Pancreas (tissue), 10 donors: ENCODE results near the gene ARHGAP23. TPM values are rescaled to one million over a fixed set of nuclear protein-coding genes. Genes with fewer than 3 reads are reported as not detected.

Source experiments
- ATAC-seq, 4 donors: fragments of 200-7000 bp; cut with Tn5 transposase; one replicate each; pipeline versions ENCODE4 v1.8.0 to v1.9.1; 2020; ENCODE audit warnings: mild to moderate bottlenecking in 4 of 4, moderate library complexity in 4 of 4
- DNase-seq, 6 donors: peaks; one replicate each; pipeline ENCODE4 v3.0.0-alpha.2; 2020
- FAIRE-seq: peaks from 2 replicates; lab custom pipeline; 2012; peaks lifted over from hg19 to GRCh38; lab: Jason Lieb, UNC
- H3K27ac ChIP-seq, 4 donors: fragments of 200-600 bp; sonication (generic); 1 replicate in 3 of 4; 2 replicates in 1 of 4; pipeline versions ENCODE4 v1.5.0 to v1.8.0; 2020
- H3K27me3 ChIP-seq, 4 donors: fragments of 200-600 bp; one replicate each; pipeline ENCODE4 v1.8.0; 2021
- H3K36me3 ChIP-seq, 3 donors: fragments of 200-600 bp; sonication (generic) in 1 of 3; one replicate each; pipeline versions ENCODE4 v1.5.0 to v1.8.0; 2020 to 2021
- H3K4me1 ChIP-seq, 3 donors: fragments of 200-600 bp; one replicate each; pipeline ENCODE4 v1.8.0; 2021
- H3K4me3 ChIP-seq, 4 donors: fragments of 200-600 bp; sonication (generic) in 2 of 4; one replicate each; pipeline versions ENCODE4 v1.5.0 to v1.8.0; 2020 to 2021
- H3K9me3 ChIP-seq, 4 donors: fragments of 200-600 bp; one replicate each; pipeline ENCODE4 v1.8.0; 2021
- WGBS, 2 donors: extraction: QIAGEN DNeasy Blood & Tissue Kit; methylation state at CpG; one replicate each; pipeline ENCODE4 v1.1.7; 2013; 5-methylcytosine and 5-hydroxymethylcytosine counted together
- intact Hi-C, 3 donors: fragments of 100-400 bp; cut with DNase I; formaldehyde crosslinking; loops; one replicate each; pipeline versions ENCODE4 v1.11.1 to v1.14.2; 2022
- polyA plus RNA-seq, 2 donors: library from polyadenylated mRNA; stranded (reverse); fragments of 200-250 nt; gene quantifications; one replicate each; pipeline ENCODE4 v1.2.3, GENCODE V29; 2013
- total RNA-seq, 6 donors: library from RNA; stranded (reverse); fragmentation: NEBNext Ultra II Directional in 4 of 6; extraction: Animal tissue kit (Norgen Biotek cat#: 25700) in 4 of 6; gene quantifications; one replicate each; pipeline versions ENCODE4 v1.2.1 to v1.2.4, GENCODE V29; 2021 to 2023
- TF ChIP-seq, protein P1 (sequence below), 4 donors: fragments of 200-600 bp; sonication (generic) in 3 of 4; IDR thresholded peaks; one replicate each; pipeline versions ENCODE4 v1.5.0 to v1.8.0; 2021; ENCODE audit warnings: antibody characterized with exemption in 4 of 4
- donor health status: healthy with polysubstance abuse.
- donor health status: DM: no; HTN: no; CAD: no; lungs with moderate emphysema.
- donor health status: DM: no; HTN: no; CAD: no.
- donor health status: control.
- donor health status: control.
- donor health status: Bipolar disorder and iron deficiency.
- donor health status: DM: yes; HTN: yes; CAD: no.
- donor health status: DM: no; HTN: no; CAD: no.
- donor health status: DM: no; HTN: no; CAD: no.
- donor health status: DM: yes; HTN: yes; CAD: no.

The ARHGAP23 gene
- total and polyA plus RNA-seq, 8 donors: 2.5 to 7.1 (median 3.9) TPM

DNA sequence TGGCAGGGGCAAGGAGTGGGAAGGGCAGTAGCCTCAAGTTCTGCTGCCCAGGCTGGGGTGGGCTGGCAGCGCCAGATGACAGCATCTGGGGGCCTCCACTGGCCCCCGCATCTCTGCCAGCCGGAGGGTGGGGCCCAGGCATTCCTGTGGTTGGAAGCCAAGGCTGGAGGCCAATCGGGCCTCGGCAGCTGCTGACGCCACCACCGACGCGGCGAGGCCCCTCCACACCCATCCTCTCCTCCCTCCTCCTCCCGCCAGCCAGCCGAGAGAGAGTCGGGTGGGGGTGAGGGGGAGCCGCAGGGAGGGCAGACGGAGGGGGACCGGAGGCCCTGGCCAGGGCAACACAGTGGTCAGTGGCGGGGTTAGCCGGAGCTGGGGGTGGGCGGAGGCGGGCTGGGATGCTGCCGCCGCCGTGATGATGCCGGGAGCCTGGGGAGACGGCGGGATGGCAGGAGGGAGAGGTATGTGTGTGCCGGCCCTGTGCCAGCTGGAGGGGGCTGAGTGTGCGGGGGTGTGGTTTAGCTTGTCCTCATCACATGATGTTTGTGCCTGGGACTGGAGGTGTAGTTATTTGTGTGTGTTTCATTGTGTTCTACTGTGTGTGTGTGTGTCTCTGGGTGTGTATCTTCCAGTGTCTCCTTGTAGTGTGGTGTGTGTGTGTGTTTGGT, 36.6 kb downstream of the ARHGAP23 start:
- no peaks in the 10 kb centered on the region for H3K36me3 ChIP-seq
- DNase-seq (peak in 3 of 6 donors; percentile 24 to 55 (median 37)), FAIRE-seq (no peak), ATAC-seq (peak; percentile 64 to 82 (median 78))
- no peaks in the 10 kb centered on the region for H3K4me1 ChIP-seq
- WGBS, 2 donors: 45 to 59% methylated on average over 25 to 28 of the region's 28 CpGs
- intact Hi-C loops: no loop called here
- H3K9me3 ChIP-seq: no peaks in the 10 kb centered on the region
- H3K27ac ChIP-seq: peak overlapping the region in 3 of 4 donors; percentile 22 to 42 (median 39)
- TF ChIP-seq, protein P1, sequence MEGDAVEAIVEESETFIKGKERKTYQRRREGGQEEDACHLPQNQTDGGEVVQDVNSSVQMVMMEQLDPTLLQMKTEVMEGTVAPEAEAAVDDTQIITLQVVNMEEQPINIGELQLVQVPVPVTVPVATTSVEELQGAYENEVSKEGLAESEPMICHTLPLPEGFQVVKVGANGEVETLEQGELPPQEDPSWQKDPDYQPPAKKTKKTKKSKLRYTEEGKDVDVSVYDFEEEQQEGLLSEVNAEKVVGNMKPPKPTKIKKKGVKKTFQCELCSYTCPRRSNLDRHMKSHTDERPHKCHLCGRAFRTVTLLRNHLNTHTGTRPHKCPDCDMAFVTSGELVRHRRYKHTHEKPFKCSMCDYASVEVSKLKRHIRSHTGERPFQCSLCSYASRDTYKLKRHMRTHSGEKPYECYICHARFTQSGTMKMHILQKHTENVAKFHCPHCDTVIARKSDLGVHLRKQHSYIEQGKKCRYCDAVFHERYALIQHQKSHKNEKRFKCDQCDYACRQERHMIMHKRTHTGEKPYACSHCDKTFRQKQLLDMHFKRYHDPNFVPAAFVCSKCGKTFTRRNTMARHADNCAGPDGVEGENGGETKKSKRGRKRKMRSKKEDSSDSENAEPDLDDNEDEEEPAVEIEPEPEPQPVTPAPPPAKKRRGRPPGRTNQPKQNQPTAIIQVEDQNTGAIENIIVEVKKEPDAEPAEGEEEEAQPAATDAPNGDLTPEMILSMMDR (IDR thresholded peaks at IDR 0.05): no peak
- H3K4me3 ChIP-seq: peak overlapping the region in 1 of 4 donors; percentile 14
- no peaks in the 10 kb centered on the region for H3K27me3 ChIP-seq

DNA sequence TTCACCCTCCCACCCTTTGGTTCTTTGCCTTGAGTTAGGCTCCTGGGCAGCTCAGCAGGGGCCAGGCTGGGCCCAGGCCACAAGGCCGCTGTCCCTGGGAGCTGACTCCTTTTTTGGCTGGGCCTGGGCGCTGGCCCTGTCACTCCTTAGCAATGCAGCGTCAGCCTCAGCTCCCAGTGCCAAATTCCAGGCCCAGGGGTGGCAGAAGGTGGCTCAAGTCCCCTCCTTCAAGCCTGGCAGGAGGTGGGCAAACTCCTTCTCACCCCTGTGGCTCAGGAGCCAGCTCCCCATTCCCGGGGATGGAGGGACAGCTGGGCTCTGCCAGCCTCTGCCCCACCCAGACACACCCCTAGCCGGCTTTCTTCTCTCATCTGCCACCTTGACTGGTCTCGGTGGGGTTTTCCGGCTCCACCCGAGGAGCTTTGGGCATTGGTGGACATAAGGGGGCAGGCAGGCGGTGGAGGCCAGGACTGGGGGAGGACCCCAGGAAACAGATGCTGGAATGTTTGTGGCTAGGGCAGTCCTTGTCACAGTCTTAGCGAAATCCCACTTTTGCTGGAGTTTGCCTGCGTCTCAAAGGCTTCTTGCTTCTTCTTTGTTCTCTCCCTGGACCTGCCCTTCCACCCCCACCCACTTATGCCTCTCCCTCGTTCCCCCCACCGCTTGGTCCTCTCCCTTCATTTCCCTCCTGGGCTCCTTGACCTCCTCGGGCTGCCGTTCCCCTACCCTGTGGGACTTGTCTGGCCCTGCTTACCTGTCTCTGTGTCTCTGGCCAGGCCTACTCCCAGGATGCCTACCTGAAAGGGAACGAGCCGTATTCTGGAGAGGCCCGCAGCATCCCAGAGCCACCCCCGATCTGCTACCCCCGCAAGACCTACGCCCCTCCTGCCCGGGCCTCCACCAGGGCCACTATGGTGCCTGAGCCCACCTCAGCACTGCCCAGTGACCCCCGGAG, 37.4 kb downstream of the ARHGAP23 start:
- TF ChIP-seq, protein P1 (IDR thresholded peaks at IDR 0.05): no peak
- DNase-seq: no peak
- peak overlapping the region in 1 of 4 donors; percentile 14 for H3K4me3 ChIP-seq
- no peaks in the 10 kb centered on the region for H3K9me3 ChIP-seq
- 77 to 80% methylated on average over 23 of the region's 23 CpGs for WGBS, 2 donors
- FAIRE-seq: no peak
- H3K27me3 ChIP-seq: no peaks in the 10 kb centered on the region
- ATAC-seq: peak; percentile 15 to 65 (median 52)
- H3K4me1 ChIP-seq: no peaks in the 10 kb centered on the region
- H3K27ac ChIP-seq: no peak overlapping the region
- intact Hi-C loops: no loop called here
- H3K36me3 ChIP-seq: no peaks in the 10 kb centered on the region

DNA sequence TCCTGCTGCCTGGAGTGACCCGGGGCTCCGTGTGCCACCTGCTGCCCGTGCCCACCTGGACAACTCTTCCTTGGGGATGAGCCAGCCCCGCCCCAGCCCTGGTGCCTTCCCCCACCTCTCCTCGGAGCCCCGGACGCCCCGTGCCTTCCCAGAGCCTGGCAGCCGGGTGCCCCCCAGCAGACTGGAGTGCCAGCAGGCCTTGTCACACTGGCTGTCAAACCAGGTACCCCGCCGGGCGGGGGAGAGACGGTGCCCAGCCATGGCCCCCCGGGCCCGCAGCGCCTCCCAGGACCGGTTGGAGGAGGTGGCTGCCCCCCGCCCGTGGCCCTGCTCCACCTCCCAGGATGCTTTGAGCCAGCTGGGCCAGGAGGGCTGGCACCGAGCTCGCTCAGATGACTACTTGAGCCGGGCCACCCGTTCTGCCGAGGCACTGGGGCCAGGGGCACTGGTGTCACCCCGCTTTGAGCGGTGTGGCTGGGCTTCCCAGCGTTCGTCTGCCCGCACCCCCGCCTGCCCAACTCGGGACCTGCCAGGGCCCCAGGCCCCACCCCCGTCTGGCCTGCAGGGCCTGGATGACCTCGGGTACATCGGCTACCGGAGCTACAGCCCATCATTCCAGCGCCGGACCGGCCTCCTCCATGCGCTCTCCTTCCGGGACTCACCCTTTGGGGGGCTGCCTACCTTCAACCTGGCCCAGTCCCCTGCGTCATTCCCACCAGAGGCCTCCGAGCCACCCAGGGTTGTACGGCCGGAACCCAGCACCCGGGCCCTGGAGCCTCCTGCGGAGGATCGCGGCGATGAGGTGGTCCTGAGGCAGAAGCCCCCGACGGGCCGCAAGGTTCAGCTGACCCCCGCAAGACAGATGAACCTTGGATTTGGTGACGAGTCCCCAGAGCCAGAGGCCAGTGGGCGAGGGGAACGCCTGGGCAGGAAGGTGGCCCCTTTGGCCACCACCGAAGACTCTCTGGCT, 38.4 kb downstream of the ARHGAP23 start:
- Histone ChIP-seq H3K27ac (no peak overlapping the region), H3K27me3 (no peaks in the 10 kb centered on the region)
- no peak for FAIRE-seq

DNA sequence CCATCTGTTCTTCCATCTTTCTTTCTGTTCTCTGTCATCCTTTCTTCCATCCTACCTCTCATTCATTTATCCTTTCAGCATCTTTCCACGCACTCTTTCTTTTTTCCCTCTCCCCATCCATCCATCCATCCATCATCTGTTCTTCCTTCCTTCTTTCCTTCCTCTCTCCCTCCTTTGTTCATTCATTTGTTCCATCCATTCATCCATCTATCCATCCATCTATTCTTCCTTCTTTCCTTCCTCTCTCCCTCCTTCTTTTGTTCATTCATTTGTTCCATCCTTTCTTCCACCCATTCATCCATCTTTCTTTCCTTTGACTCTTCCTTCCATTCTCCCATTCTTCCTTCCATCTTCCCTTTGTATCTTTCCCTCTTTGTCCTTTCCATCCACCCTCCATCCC, 39.2 kb downstream of the ARHGAP23 start:
- Histone ChIP-seq H3K4me1 (no peaks in the 10 kb centered on the region), H3K27me3 (no peaks in the 10 kb centered on the region), H3K9me3 (no peaks in the 10 kb centered on the region), H3K27ac (no peak overlapping the region), H3K4me3 (no peak overlapping the region), H3K36me3 (no peaks in the 10 kb centered on the region)
- DNase-seq (no peak), FAIRE-seq (no peak), ATAC-seq (no peak)
- 0 to 52% methylated on average over 1 of the region's 1 CpG for WGBS, 2 donors
- TF ChIP-seq, protein P1 (IDR thresholded peaks at IDR 0.05): no peak
- intact Hi-C loops: no loop called here

More for the DNA sequence above, 38.4 kb downstream of the ARHGAP23 start:
- Histone ChIP-seq H3K4me3 (no peak overlapping the region), H3K36me3 (no peaks in the 10 kb centered on the region), H3K9me3 (no peaks in the 10 kb centered on the region), H3K4me1 (no peaks in the 10 kb centered on the region)
- DNase-seq (no peak), ATAC-seq (no peak)
- TF ChIP-seq, protein P1 (IDR thresholded peaks at IDR 0.05): no peak
- intact Hi-C loops: no loop called here
- 87 to 93% methylated on average over 53 to 57 of the region's 57 CpGs for WGBS, 2 donors
